DMS79 treated with DMSO at 0.1 percent for 48 hours (cell line): ENCODE results near the gene BTRC.

Experiments
- DNase-seq: peaks from one replicate; lab custom pipeline; 2025; lab: John Stamatoyannopoulos, UW

The BTRC gene

DNA sequence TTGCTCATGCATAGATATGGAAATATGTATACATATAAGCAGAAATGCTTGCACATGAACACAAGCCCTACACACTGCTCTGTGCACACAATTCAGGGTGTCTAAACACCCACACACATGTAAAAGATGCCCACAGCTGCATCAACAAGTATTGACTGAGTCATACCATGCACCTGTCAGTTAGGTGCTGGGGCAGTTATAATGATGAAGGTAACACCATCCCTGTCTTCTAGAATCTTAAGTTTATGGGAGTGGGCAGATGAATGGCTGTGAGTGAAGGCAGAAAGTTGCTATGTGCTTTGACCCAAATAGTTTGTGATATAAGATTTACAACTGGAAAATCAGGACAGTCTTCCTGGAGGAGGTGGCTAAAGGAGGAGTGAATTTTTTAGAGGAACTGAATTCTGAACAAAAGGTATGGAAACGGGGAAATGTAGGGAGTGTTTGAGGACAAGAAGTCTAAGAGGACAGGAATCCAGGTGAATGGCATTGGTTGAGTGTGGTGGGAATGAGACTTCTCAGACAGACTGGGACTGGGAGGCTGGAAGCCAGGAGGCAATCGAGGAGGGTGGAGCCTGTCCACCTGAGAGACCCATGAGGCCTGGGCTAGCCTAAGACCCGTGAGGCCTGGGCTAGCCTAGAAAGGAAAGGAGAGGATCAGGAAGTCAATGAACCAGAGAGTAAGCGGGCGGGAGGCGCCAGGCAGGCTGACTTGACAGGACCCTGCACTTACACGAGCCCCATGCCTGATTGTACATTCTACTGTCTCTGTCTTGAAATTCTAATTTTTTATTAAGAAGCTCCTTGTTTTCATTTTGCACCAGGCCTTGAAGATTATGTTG, 213.4 kb downstream of the BTRC start:
- no peak for DNase-seq

DNA sequence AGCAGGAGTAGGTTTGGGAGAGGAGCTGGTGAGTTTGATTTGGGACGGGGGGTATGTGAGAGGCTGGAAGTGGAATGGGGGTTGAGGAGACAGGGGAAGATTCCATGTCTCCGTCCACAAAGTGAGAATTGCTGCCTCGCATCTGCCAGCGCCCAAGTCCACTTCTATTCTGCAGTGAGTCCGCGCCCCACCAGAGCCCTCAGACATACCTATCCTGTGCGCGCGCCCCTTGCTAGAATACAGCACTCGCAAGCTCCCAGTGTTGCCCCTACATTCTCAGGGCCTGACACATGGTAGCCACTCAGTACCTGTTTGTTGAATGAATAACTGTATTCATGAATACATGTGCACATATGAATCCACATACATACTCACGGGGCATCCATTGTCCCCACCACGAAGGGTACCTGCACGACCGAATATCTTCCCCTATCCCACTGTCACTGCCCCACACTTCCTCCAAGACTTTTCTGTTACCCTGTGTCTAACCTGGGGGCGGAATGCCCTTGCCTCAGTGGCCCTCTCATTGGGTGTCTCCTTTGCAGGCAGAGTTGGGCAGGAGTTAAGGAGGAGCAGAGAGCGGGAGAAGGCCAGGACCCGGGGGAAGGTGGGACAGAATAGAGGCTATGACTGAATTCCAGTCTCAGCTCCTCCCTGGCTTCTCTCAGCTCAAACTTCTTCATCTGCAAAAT, 214.2 kb downstream of the BTRC start:
- DNase-seq = no peak

DNA sequence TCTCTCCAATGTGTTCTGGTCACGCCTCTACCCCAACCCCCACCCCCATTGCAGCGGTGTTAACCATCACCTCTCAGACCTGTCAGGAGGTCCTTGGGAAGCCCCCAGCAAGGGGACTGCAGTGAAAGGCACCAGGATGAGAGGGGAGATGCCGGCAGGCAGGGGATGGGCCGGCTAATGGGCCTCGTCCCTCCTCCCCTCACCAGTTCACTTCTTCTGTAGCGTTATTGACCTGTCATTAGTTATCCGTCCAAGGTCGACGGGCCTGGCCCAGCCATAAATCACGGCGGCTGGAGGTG, 215.3 kb downstream of the BTRC start:
- no peak for DNase-seq

DNA sequence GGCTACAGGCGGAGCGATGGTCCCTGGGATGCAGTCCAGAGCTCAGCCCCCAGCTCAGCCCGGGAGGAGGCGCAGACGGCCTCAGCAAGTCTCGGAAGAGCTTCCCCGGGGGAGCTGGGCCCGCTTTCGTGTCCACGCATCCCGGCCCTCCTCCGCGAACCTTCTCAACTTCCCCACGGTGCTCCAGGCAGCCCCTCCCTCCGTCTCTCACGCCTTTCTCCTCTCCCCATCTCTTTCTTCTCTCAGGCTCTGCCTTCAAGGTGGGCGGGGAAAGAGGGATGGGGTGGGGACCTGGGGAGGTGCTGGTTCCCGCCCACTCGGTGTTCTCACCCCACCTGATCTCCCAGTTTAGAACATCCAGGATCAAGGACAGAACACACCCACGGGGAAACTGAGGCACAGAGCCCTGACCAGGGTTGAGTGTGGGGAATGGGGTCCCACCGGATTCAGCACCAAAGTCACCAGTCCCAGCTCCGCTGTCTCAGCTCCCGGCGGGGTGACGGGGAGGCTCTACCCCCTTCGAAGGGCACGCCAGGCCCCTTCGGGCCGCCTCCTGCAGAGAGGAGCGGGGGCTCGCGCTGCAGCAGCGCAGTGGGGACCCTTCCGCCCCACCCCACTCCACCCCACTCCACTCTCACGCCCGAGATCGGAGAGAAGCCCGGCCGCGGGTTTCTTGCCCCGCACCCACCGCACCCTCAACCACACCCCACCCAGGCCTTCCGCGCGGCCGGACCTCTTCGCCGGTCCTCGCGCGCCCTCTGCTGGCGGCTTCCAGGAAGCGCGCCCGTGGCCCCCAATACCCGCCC, 215.9 kb downstream of the BTRC start:
- DNase-seq = peak; percentile 29

DNA sequence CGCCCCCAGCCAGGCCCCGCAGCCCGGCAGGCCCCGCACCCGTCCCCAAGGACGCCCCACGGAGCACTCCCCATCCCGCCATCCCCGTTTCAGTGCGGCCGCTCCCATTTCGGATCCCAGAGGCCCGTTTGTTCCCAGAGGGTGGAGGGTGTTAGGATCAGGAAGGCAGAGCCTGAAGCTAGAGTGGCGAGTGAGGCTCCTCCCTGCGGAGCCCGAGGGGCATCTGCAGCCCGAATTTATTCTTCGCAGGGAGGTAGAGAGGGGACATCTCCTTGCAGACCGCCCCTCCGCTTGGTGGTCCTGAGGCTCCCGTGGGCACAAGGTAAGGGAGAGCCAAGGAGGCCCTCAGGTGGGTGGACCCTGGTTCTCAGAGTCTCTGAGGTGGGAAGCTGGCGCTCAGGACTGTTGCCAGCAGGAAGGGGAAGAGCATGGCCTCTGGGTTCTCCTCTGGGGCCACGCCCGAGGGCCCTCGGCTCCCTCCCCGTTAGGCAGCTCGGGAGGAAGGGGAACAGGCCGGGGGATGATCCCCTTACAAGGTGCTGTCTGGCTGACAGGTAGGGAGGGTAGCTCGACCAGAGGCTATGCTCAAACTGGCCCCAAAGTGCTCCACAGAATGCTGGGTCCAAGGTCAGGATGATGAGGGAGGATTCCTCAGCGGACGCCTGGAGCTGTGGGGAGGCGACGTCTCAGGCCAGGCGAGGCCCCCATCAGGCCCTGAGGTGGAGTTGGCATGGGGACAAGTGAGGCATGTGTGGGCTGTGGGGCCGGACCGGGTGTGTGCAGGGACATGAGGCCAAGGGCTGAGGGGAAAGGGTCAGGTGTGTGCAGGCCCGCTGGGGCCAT, 216.7 kb downstream of the BTRC start:
- peak; percentile 2 for DNase-seq

DNA sequence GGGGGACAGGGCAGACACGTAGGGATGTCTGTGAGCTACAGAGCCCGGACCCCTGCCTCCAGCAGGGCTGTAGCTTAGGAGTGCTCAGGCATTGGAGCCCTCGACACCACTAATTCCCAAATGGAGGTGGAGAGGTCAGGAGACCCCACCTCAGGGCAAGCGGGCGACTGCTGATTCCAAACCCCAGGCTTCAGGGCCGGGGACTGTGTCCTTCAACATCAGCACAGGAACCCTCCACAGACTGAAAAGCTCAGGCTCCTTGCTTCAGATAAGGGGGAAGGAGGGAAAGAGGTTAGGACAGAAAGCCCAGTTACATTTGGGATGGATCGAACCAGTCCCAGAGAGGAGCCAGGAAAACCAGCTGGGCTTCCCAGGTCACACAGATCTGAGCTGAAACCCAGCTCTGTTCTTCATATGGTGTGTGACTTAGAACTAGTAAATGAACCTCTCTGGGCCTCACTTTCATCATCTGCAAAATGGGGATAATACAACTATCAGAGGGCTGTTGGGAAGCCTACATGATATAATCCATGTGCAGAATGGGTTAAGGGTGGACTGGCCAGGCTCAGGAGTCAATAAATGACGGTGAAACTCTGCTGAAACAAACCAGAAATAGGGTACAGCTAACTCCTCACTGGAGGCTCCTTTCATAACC, 217.4 kb downstream of the BTRC start:
- DNase-seq = no peak

DNA sequence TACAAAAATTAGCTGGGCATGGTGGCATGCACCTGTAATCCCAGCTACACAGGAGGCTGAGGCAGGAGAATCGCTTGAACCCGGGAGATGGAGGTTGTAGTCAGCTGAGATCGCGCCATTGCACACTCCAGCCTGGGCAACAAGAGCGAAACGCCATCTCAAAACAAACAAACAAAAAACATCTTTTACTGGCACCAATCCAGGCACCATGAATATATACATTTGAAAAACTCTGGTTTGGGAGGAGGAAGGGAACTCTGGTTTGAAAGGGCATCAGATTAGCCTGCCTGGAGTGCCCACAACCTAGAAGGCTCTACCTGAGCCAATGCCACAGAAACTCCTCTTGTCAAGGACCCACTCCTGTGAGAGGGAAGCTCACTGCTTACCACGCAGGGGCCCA, 218.2 kb downstream of the BTRC start:
- no peak for DNase-seq

DNA sequence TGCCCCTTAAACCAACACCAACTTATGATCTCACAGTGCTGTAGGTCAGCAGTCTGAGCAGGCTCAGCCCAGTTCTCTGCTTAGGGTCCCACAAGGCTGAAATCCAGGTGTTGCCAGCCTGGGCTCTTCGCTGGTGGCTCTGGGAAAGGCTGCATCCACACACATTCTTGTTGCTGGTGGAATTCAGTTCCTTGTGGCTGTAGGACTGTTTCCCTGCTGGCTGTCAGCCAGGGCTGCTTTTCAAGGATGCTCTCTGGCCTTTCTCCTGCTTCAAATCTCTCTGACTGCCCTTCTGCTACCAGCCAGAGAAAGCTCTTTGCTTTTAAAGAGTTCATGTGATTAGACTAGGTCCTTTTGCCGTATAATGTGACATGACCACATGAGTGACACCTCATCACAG, 218.8 kb downstream of the BTRC start:
- no peak for DNase-seq

DNA sequence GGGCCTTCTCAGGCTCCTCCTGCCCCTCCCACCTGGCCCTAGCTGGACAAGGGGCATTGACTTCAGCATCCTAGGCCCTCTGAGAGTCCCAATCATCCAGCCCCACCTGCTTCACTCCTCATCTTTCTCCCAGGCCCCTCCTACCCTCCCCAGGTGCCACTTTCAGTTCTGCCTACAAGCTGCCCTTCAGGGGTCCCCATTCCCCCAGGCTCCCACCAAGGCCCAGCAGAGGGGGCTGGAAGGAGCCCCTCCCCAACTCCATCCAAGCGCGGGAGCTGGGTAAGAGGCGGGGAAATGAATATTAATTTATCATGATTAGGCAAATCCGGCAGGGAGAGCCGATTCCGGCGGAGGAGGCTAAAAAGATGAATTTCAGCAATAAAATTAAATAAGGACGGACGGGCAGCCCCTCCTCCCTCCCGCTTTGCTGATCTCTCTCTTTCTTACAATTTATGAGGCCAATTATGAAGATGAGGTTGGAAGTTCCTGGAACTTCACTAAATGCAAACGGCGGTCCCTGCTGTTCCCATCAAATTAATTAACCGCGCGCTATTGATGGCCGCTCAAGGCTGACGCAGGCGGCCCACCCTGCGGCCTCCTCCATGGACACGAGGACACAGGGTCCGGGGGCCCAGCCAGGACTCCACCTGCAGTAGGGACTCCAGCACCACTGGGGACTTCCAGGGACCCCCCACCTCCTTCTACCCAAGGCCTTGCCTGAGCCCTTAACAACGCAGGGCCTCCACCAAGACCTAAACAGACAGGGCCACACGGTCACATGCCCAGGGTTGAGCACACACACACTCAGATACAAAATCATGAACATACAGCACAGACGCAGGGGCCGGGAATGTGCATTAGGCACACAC, 220.2 kb downstream of the BTRC start:
- DNase-seq = no peak

DNA sequence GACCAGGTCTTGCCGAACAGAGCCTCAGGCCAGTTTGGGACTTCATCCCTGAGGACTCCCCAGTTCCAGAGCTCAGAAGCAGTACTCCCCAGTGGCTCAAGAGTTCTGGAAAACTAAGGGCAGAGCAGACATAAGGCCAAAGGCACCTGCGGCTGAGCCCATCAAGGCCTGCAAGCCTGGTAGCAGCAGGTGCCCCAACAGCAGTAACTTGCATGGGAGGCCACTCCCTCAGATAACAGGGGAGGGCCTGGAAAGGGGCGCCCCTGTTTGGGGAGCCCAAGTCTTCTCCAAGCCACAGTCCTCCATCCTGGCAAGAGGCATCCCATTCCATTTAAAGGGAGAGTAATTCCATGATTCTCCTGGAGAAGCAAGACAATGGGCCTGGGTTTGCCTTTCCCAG, 221.1 kb downstream of the BTRC start:
- no peak for DNase-seq

DNA sequence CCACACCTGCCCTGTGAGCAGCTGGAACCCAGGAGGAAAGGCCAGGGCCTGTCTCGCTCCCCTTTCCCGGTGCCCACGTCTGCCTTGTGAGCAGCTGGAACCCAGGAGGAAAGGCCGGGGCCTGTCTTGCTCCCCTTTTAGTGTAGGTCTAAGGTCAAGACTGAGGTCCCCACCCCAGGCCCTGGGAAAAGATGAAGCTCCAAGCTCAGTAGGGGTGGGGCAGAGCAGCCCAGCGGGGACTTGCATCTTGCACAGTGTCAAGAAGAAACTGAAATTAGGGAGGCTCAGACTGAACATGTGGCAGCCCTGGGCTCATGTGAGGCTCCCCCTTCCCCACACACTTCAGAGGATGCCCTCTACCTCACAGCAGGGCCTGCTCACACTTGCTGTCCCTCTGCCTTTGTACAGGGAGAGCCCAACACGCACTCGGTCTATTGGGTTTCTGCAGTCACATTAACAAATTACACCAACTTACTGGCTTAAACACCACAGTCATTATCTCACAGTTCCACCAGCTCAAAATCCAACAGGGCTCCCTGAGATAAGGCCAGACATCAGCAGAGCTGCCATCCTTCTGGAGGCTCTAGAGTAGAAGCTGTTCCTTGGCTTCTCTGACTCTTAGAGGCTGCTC, 221.7 kb downstream of the BTRC start:
- no peak for DNase-seq

DNA sequence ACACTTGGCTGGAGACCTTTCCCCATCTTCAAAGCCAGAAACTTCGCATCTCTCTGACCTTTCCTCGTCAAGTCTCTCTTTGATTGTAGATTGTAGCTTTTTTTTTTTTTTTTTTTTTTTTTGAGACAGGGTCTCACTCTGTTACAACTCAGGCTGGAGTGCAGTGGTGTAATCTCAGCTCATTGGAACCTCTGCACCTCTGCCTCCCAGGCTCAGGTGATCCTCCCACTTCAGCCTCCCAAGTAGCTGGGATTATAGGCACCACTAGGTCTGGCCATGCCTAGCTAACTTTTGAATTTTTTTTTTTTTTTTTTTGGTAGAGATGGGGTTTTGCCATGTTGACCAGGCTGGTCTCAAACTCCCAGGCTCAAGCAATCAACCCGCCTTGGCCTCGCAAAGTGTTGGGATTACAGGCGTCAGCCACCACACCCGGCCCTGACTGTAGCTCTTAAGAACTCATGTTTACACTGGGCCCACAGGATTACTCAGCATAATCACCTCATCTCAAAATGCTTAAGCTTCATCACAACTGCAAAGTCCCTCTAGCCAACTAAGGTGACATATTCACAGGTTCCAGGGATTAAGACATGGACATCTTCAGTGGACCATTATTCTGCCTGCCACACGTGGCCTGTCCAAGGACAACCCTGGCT, 222.4 kb downstream of the BTRC start:
- no peak for DNase-seq

DNA sequence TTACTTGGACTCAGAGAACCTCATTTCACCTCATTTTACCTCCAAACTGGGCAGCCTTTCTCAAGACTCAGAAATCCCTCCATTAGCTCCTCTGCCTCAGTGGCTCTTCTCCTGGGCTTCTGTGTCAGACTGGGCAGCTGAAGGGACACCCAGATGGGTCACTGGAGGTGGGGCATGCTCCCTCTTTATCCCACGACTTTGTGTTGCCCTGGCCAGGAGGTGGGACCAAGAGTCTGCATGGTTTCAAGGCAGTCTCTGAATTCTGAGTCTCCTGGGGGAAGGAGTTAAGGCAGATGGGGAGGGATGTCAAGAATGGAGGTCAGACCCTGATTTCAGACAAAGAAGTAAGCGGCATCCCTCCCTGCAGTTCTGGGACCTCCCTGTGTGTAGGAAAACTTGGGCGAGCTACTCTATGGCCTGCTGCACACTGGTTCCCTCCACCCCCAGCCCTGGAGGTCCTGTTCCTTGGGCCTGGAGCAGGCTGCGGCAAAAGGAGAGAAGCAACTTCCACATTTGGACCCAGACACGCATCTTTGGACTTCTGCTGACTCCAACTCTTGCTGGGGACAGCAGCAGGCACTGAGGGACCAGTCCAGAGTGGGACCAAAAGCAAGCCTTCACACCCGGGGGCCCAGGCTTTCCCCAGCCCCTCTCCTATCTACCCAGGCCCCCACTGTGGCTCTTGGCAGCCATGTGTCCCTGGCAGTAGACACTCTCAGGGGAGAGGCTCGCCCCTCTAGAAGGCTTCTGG, 223.3 kb downstream of the BTRC start:
- DNase-seq = no peak

DNA sequence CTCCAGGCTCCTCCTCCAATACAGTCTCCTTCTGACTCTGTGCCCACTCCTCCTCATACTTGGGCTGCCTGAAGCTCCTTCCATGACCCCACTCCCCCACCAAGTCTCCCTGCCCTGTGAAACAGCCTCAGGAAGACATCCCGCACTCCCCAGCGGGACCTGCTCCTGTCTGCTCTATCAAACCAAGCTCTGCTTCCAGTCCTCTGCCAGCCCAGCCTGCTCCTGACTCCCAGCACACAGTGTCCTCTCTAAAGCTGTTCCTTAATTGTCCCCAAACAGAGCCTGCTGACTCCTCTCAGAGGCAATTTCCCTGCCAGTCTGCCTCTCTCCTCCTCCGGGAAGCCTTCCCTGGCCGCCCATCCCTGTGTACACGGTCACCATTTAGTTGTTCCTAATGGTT, 224.2 kb downstream of the BTRC start:
- DNase-seq = no peak

DNA sequence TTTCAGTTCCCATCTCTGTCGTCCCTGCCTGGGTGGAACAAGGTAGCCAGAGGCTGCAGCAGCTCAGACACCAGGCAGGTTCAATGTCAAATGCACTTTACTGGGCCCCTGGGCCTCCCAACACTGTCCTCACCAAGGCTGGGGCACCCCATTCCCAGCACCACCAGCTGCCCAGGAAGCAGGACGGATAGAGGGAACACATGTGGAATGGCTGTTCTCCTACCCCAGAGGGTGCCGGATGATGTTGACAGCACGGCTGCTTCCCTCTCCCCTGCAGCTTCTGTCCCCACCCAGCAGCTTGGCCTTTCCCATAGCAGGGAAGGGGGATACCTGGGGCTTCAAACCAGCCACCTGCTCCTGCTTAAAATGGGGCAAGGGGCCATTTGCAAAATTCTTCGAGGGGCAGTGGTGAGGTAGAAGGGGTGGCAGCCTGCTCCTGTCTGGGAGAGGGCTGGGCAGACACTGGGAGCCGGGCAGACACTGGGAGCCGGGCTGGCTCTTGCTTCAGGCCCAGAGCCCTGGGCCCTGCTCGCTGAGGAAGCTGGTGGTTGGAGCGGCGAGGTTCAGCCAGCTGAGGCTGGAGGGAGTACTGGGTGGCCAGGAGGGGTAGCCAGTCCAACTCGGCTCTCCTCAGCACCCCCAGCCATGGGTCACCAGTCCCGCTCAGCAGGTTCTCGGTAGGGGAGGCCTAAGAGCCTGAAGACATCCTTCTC, 225.0 kb downstream of the BTRC start:
- no peak for DNase-seq

DNA sequence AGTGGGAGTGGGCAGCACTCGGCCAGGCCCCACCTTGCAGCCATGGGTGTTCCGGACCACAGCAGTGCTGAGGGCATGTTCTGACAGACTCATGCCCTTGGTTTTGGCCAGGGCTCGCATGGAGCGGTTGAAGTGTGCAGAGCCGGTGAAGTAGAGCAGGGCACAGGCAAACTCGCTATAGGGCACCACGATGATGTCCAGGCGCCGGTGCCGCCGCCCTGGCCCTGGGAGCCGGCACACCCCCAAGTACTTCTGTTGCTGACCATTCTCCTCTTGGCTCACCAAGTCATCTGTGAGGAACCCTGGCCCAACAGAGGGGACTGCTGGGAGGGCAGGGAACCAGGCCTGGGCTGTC, 225.5 kb downstream of the BTRC start:
- DNase-seq = no peak

DNA sequence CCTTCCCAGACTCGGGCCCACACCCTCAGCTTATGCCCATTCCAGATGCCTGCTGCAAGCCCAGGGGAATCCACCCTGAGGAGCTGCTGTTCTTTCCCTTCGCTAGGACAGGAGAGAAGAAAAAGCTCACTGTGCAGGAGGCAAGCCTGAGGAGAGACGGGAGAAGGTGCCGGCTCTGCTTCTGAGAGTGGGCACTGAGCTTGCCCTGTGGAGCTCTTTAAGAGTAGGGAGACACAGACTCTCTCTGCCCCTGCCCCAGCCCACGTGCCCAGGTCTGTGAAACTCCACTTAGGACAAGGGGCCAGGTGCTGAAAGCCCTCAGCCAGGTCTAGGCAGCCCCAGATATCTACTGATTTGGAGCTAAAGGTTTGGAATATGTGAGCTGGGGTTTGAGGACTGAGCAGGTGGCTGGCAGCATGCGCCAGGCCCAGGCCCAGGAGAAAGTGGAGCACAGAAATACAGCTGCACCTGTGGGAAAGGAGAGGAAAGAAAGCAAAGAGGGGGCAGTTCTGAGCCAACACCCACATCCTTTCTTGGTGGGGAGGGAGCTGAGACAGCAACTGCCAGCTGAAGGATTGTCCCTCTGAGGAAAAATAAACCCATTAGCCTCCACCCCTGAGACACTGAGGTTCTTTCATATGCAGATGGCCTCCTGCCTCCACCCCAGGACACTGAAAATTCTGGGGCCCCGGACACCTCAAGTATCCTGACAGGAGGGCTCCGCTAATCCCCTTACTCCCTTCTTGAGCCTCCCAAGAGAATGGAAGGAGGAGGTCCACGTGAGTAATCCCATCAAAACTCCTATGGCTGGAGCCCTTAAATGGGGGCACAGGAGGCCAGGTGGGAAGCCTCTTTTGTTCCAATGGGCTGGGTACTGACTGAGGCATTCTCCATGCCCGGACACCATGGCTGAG, 226.8 kb downstream of the BTRC start:
- DNase-seq = no peak
